Karpas-422 (cell line): ENCODE results near the gene TMEM151A. TPM values are rescaled to one million over a fixed set of nuclear protein-coding genes. Genes with fewer than 3 reads are reported as not detected.

ENCODE experiments used
- DNase-seq: peaks from one replicate; pipeline ENCODE4 v3.0.0-alpha.2; 2015
- H2AFZ ChIP-seq: fragments of 200-600 bp; sonication (generic); 2 replicates; pipeline ENCODE4 v1.6.1; 2014; ENCODE audit warnings: antibody characterized with exemption, low read length, mixed read lengths
- H3K27ac ChIP-seq: fragments of 200-600 bp; sonication (generic); 2 replicates; pipeline ENCODE4 v1.5.1; 2014; ENCODE audit warnings: mild to moderate bottlenecking, low read length, moderate library complexity
- H3K27me3 ChIP-seq: fragments of 200-600 bp; sonication (generic); 2 replicates; pipeline ENCODE4 v1.6.1; 2014; ENCODE audit warnings: low read length, mixed read lengths
- H3K36me3 ChIP-seq: fragments of 200-600 bp; sonication (generic); 2 replicates; pipeline ENCODE4 v1.6.1; 2014; ENCODE audit warnings: low read length, mixed read lengths; ENCODE audit not compliant: insufficient read depth
- H3K4me1 ChIP-seq: fragments of 200-600 bp; sonication (generic); 2 replicates; pipeline ENCODE4 v1.6.1; 2014; ENCODE audit warnings: mild to moderate bottlenecking, low read length, mixed read lengths
- H3K4me2 ChIP-seq: fragments of 200-600 bp; sonication (generic); 2 replicates; pipeline ENCODE4 v1.6.1; 2014; ENCODE audit warnings: low read length, low read depth, mild to moderate bottlenecking; ENCODE audit not compliant: poor library complexity, severe bottlenecking
- H3K4me3 ChIP-seq: fragments of 200-600 bp; sonication (generic); 2 replicates; pipeline ENCODE4 v1.5.1; 2014; ENCODE audit warnings: mild to moderate bottlenecking, antibody characterized with exemption, low read length, mixed read lengths
- H3K79me2 ChIP-seq: fragments of 200-600 bp; sonication (generic); 2 replicates; pipeline ENCODE4 v1.6.1; 2014; ENCODE audit warnings: mild to moderate bottlenecking, low read length, mixed read lengths
- H3K9ac ChIP-seq: fragments of 200-600 bp; sonication (generic); 2 replicates; pipeline ENCODE4 v1.6.0; 2014; ENCODE audit warnings: low read length
- H3K9me2 ChIP-seq: fragments of 200-600 bp; sonication (generic), shearing (Covaris generic); replicated peaks from 2 replicates; pipeline ENCODE4 v1.6.0; 2014; ENCODE audit warnings: mild to moderate bottlenecking, low read length, moderate library complexity; ENCODE audit not compliant: insufficient read depth
- H3K9me3 ChIP-seq: fragments of 300-700, 200-600 bp; sonication (generic); 2 replicates; pipeline ENCODE4 v1.6.1; 2014; ENCODE audit warnings: low read length, mixed read lengths
- H4K20me1 ChIP-seq: fragments of 200-600 bp; sonication (generic); 2 replicates; pipeline ENCODE4 v1.6.1; 2014; ENCODE audit warnings: mild to moderate bottlenecking, antibody characterized with exemption, low read length, low read depth; ENCODE audit not compliant: insufficient read depth
- total RNA-seq: library from RNA; depleted of rRNA; stranded (reverse); fragments of >200 nt; shearing (Covaris generic); gene quantifications from 2 replicates; pipeline ENCODE4 v1.2.3, GENCODE V29; 2014; ENCODE audit warnings: low replicate concordance; rRNA removed

TMEM151A gene
- total RNA-seq, 1 experiment from 2014 or later, result not detected

GRCh38 chr11:66340596-66341501 is 49.2 kb downstream of the TMEM151A start:
- no peaks in the 10 kb centered on the region for H3K9me2 ChIP-seq
- no peak overlapping the region for H3K4me2 ChIP-seq
- H3K36me3 ChIP-seq, result no peaks in the 10 kb centered on the region
- H3K79me2 ChIP-seq, result peaks cover 28% of the 10 kb centered on the region
- H3K27ac ChIP-seq, result no peak overlapping the region
- H2AFZ ChIP-seq, result no peak overlapping the region
- H4K20me1 ChIP-seq, result peaks cover 16% of the 10 kb centered on the region; the same call in 1 of the 2 replicates
- peaks cover 42% of the 10 kb centered on the region for H3K4me1 ChIP-seq
- no peak for DNase-seq
- H3K27me3 ChIP-seq, result no peaks in the 10 kb centered on the region
- no peaks in the 10 kb centered on the region for H3K9me3 ChIP-seq
- no peak overlapping the region for H3K9ac ChIP-seq
- no peak overlapping the region for H3K4me3 ChIP-seq

- no peak overlapping the region for H3K4me3 ChIP-seq
Measured at GRCh38 chr11:66341502-66342126, 49.9 kb downstream of the TMEM151A start.

GRCh38 chr11:66343176-66343575 is 51.5 kb downstream of the TMEM151A start:
- Histone ChIP-seq H3K36me3 (no peaks in the 10 kb centered on the region), H3K4me3 (peak overlapping the region; percentile 99)

More at GRCh38 chr11:66341502-66342126, 49.9 kb downstream of the TMEM151A start:
- Histone ChIP-seq H3K9me3 (no peaks in the 10 kb centered on the region), H3K9ac (no peak overlapping the region), H3K79me2 (peaks cover 35% of the 10 kb centered on the region), H3K27me3 (no peaks in the 10 kb centered on the region), H3K36me3 (no peaks in the 10 kb centered on the region), H4K20me1 (peaks cover 16% of the 10 kb centered on the region; the same call in 1 of the 2 replicates), H3K9me2 (no peaks in the 10 kb centered on the region), H3K27ac (no peak overlapping the region), H3K4me1 (peaks cover 43% of the 10 kb centered on the region), H2AFZ (no peak overlapping the region), H3K4me2 (no peak overlapping the region)
- no peak for DNase-seq

GRCh38 chr11:66344550-66345315 is 53.0 kb downstream of the TMEM151A start, which contains the start of gene BRMS1:
TSS of gene BRMS1 (minus strand) at chr11:66345104. CDS start at chr11:66342234, 2,870 bp downstream.
- no peaks in the 10 kb centered on the region for H3K9me3 ChIP-seq
- peaks cover 16% of the 10 kb centered on the region; the same call in 1 of the 2 replicates for H4K20me1 ChIP-seq
- H3K4me2 ChIP-seq, result peak within 1 kb of the TSS; percentile 91
- peak within 1 kb of the TSS; percentile 97 for H3K9ac ChIP-seq
- no peaks in the 10 kb centered on the region for H3K36me3 ChIP-seq
- H3K27ac ChIP-seq, result peak within 1 kb of the TSS; percentile 67
- peaks cover 50% of the 10 kb centered on the region for H3K4me1 ChIP-seq
- H3K79me2 ChIP-seq, result peaks cover 55% of the 10 kb centered on the region
- H3K9me2 ChIP-seq, result no peaks in the 10 kb centered on the region
- H3K4me3 ChIP-seq, result peak within 1 kb of the TSS; percentile 99
- H3K27me3 ChIP-seq, result no peaks in the 10 kb centered on the region
- H2AFZ ChIP-seq, result no peak within 1 kb of the TSS; the same call in 1 of the 2 replicates
- DNase-seq, result peak; percentile 98

More at GRCh38 chr11:66343176-66343575, 51.5 kb downstream of the TMEM151A start:
- H3K4me1 ChIP-seq, result peaks cover 39% of the 10 kb centered on the region
- H3K9ac ChIP-seq, result peak overlapping the region; percentile 97
- peak overlapping the region; percentile 91 for H3K4me2 ChIP-seq
- DNase-seq, result no peak
- no peaks in the 10 kb centered on the region for H3K27me3 ChIP-seq
- H2AFZ ChIP-seq, result no peak overlapping the region
- H3K9me2 ChIP-seq, result no peaks in the 10 kb centered on the region
- peaks cover 16% of the 10 kb centered on the region; the same call in 1 of the 2 replicates for H4K20me1 ChIP-seq
- no peak overlapping the region for H3K27ac ChIP-seq
- H3K9me3 ChIP-seq, result no peaks in the 10 kb centered on the region
- H3K79me2 ChIP-seq, result peaks cover 46% of the 10 kb centered on the region

GRCh38 chr11:66345316-66345649 is 53.6 kb downstream of the TMEM151A start:
- no peaks in the 10 kb centered on the region for H3K9me2 ChIP-seq
- peak overlapping the region; percentile 97 for H3K9ac ChIP-seq
- H3K27ac ChIP-seq, result peak overlapping the region; percentile 67
- no peak overlapping the region; the same call in 1 of the 2 replicates for H2AFZ ChIP-seq
- H3K27me3 ChIP-seq, result no peaks in the 10 kb centered on the region
- no peaks in the 10 kb centered on the region for H3K36me3 ChIP-seq
- no peak for DNase-seq
- H4K20me1 ChIP-seq, result peaks cover 16% of the 10 kb centered on the region; the same call in 1 of the 2 replicates
- no peaks in the 10 kb centered on the region for H3K9me3 ChIP-seq
- H3K4me1 ChIP-seq, result peaks cover 50% of the 10 kb centered on the region
- H3K4me2 ChIP-seq, result peak overlapping the region; percentile 91
- H3K4me3 ChIP-seq, result peak overlapping the region; percentile 99
- H3K79me2 ChIP-seq, result peaks cover 58% of the 10 kb centered on the region

Other genes starting within 250 kb of the TMEM151A start
- gene GAL3ST3, start 242.7 kb upstream of the TMEM151A start, total RNA-seq, result not detected in 2 replicates
- gene SF3B2, start 239.5 kb upstream of the TMEM151A start, total RNA-seq, result 89.0 and 166 TPM in 2 replicates
- 60.5 and 81.1 TPM in 2 replicates for gene PACS1, start 221.6 kb upstream of the TMEM151A start, total RNA-seq
- 12.9 and 18.5 TPM in 2 replicates for gene KLC2, start 34.2 kb upstream of the TMEM151A start, total RNA-seq
- 56.2 and 64.3 TPM in 2 replicates for gene RAB1B, start 23.3 kb upstream of the TMEM151A start, total RNA-seq
- gene CNIH2, start 13.7 kb upstream of the TMEM151A start, total RNA-seq, result 0.34 and 6.6 TPM in 2 replicates
- gene YIF1A, start 2.8 kb upstream of the TMEM151A start, total RNA-seq, result 145 and 154 TPM in 2 replicates
- gene CD248, start 25.1 kb downstream of the TMEM151A start, total RNA-seq, result not detected in 2 replicates
- gene RIN1, start 44.5 kb downstream of the TMEM151A start, total RNA-seq, result 0.78 and 1.1 TPM in 2 replicates
- gene BRMS1, start 53.2 kb downstream of the TMEM151A start, total RNA-seq, result 32.0 and 57.1 TPM in 2 replicates
- 10.6 and 11.9 TPM in 2 replicates for gene B4GAT1, start 55.7 kb downstream of the TMEM151A start, total RNA-seq
- gene SLC29A2, start 79.9 kb downstream of the TMEM151A start, total RNA-seq, result 0.15 and 0.90 TPM in 2 replicates
- not detected in 2 replicates for gene NPAS4, start 129.1 kb downstream of the TMEM151A start, total RNA-seq
- 69.6 and 80.4 TPM in 2 replicates for gene MRPL11, start 147.0 kb downstream of the TMEM151A start, total RNA-seq
- 5.6 and 6.7 TPM in 2 replicates for gene PELI3, start 175.0 kb downstream of the TMEM151A start, total RNA-seq
- 77.9 and 91.5 TPM in 2 replicates for gene DPP3, start 188.5 kb downstream of the TMEM151A start, total RNA-seq
- gene BBS1, start 218.7 kb downstream of the TMEM151A start, total RNA-seq, result 9.1 and 37.3 TPM in 2 replicates